Measurements from ENCODE around the gene SLC39A7.
A peak's percentile ranks its signal among the peaks of the same experiment; 100 is the strongest.

The SLC39A7 gene

GRCh38 chr6:33249732-33250630 is 49.3 kb downstream of the SLC39A7 start:
- H3K36me3 Mint-ChIP-seq (ENCODE audit: insufficient read depth), result peaks cover 30% of the 10 kb centered on the region
- H3K27me3 Mint-ChIP-seq, result no peaks in the 10 kb centered on the region
- H3K4me3 Mint-ChIP-seq, result peak overlapping the region; percentile 87
- H3K27ac Mint-ChIP-seq (ENCODE audit: low read depth), result peak overlapping the region; percentile 93
- H3K9me3 Mint-ChIP-seq, result no peaks in the 10 kb centered on the region
- peaks cover 36% of the 10 kb centered on the region for H3K4me1 Mint-ChIP-seq
- no peak for ATAC-seq (replicated peaks; ENCODE audit: extremely low read depth, poor library complexity, severe bottlenecking)
- DNase-seq (ENCODE audit: low spot score in 2 of 2), result no peak

GRCh38 chr6:33250731-33251130 is 50.1 kb downstream of the SLC39A7 start:
- Mint-ChIP-seq H3K27ac (ENCODE audit: low read depth) (no peak overlapping the region), H3K9me3 (no peaks in the 10 kb centered on the region), H3K4me3 (no peak overlapping the region), H3K4me1 (peaks cover 36% of the 10 kb centered on the region), H3K27me3 (no peaks in the 10 kb centered on the region), H3K36me3 (ENCODE audit: insufficient read depth) (peaks cover 33% of the 10 kb centered on the region)
- DNase-seq (ENCODE audit: low spot score in 2 of 2) (no peak), ATAC-seq (replicated peaks; ENCODE audit: extremely low read depth, poor library complexity, severe bottlenecking) (no peak)

- H3K27ac Mint-ChIP-seq (ENCODE audit: low read depth), result no peak overlapping the region
- H3K4me3 Mint-ChIP-seq, result peak overlapping the region; percentile 8
- H3K9me3 Mint-ChIP-seq, result no peaks in the 10 kb centered on the region
- H3K36me3 Mint-ChIP-seq (ENCODE audit: insufficient read depth), result peaks cover 35% of the 10 kb centered on the region
- H3K4me1 Mint-ChIP-seq, result peaks cover 36% of the 10 kb centered on the region
- ATAC-seq (replicated peaks; ENCODE audit: extremely low read depth, poor library complexity, severe bottlenecking) (no peak), DNase-seq (ENCODE audit: low spot score in 2 of 2) (no peak)
- no peaks in the 10 kb centered on the region for H3K27me3 Mint-ChIP-seq
Observed at GRCh38 chr6:33251395-33252012, 50.8 kb downstream of the SLC39A7 start.

- no peaks in the 10 kb centered on the region for H3K27me3 Mint-ChIP-seq
- DNase-seq (ENCODE audit: low spot score in 2 of 2) (no peak), ATAC-seq (replicated peaks; ENCODE audit: extremely low read depth, poor library complexity, severe bottlenecking) (no peak)
- H3K27ac Mint-ChIP-seq (ENCODE audit: low read depth), result no peak overlapping the region
- H3K36me3 Mint-ChIP-seq (ENCODE audit: insufficient read depth), result peaks cover 39% of the 10 kb centered on the region
- H3K4me3 Mint-ChIP-seq, result no peak overlapping the region
- H3K9me3 Mint-ChIP-seq, result no peaks in the 10 kb centered on the region
- H3K4me1 Mint-ChIP-seq, result peaks cover 36% of the 10 kb centered on the region
Observed at GRCh38 chr6:33252759-33253158, 52.1 kb downstream of the SLC39A7 start.
